Left lung (tissue), 14 donors: ENCODE data around the gene SZRD1. TPM values are rescaled to one million over a fixed set of nuclear protein-coding genes. Genes with fewer than 3 reads are reported as not detected.
A peak's percentile ranks its signal among the peaks of the same experiment; 100 is the strongest.

Experiments
- ATAC-seq: fragments of 200-7000 bp; cut with Tn5 transposase; one replicate; pipeline ENCODE4 v1.9.1; 2020; ENCODE audit warnings: moderate library complexity
- DNase-seq, 4 donors: peaks; one replicate each; pipeline ENCODE4 v3.0.0-alpha.2; 2013 to 2020
- H3K27ac ChIP-seq, 2 donors: fragments of 200-600 bp; sonication (generic) in 1 of 2; one replicate each; pipeline versions ENCODE4 v1.5.0 to v1.8.0; 2020 to 2021
- H3K27me3 ChIP-seq, 2 donors: fragments of 200-600 bp; sonication (generic) in 1 of 2; one replicate each; pipeline versions ENCODE4 v1.5.0 to v1.8.0; 2020 to 2021
- H3K36me3 ChIP-seq, 2 donors: fragments of 200-600 bp; sonication (generic) in 1 of 2; one replicate each; pipeline versions ENCODE4 v1.5.0 to v1.8.0; 2020 to 2021
- H3K4me1 ChIP-seq, 2 donors: fragments of 200-600 bp; one replicate each; pipeline ENCODE4 v1.8.0; 2021
- H3K4me3 ChIP-seq, 2 donors: fragments of 200-600 bp; sonication (generic) in 1 of 2; one replicate each; pipeline versions ENCODE4 v1.5.0 to v1.8.0; 2020 to 2021; ENCODE audit warnings: mild to moderate bottlenecking in 1 of 2
- H3K9me3 ChIP-seq, 2 donors: fragments of 200-600 bp; sonication (generic) in 1 of 2; one replicate each; pipeline versions ENCODE4 v1.5.0 to v1.8.0; 2020 to 2021
- CTCF ChIP-seq, 2 donors: fragments of 200-600 bp; sonication (generic) in 1 of 2; IDR thresholded peaks; one replicate each; pipeline versions ENCODE4 v1.5.0 to v1.8.0; 2021; ENCODE audit warnings: antibody characterized with exemption in 2 of 2
- intact Hi-C, 2 donors: fragments of 100-400 bp; cut with DNase I; formaldehyde crosslinking; loops; one replicate each; pipeline versions ENCODE4 v1.11.2 to v1.14.2; 2022
- long read RNA-seq, 12 donors: library from polyadenylated mRNA in 2 of 12; unstranded in 2 of 12; transcript quantifications; one replicate each; pipeline ENCODE4 v2.0.0 and lab custom pipeline, GENCODE V29; 2019 to 2026
- polyA plus RNA-seq, 6 donors: library from polyadenylated mRNA; unstranded; fragments of 120-200 nt; gene quantifications; one replicate each; pipeline ENCODE4 v1.2.1, GENCODE V29; 2013; ENCODE audit not compliant: insufficient read length in 6 of 6
- total RNA-seq, 2 donors: library from RNA; stranded (reverse); fragmentation: NEBNext Ultra II Directional; extraction: Animal tissue kit (Norgen Biotek cat#: 25700); gene quantifications; one replicate each; pipeline ENCODE4 v1.2.1, GENCODE V29; 2021
- donor health status: DM: no; HTN: yes; CAD: no.
- donor health status: DM: no; HTN: no; CAD: no.

SZRD1 gene, protein sequence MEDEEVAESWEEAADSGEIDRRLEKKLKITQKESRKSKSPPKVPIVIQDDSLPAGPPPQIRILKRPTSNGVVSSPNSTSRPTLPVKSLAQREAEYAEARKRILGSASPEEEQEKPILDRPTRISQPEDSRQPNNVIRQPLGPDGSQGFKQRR
- total RNA-seq (100 to 1,000 TPM; 114 to 134 TPM), polyA plus RNA-seq (10 to 100 TPM; 69.9 to 97.8 (median 89.6) TPM)
- long read RNA-seq, donor 1, transcript SZRD1-201 (4 exons, 3,636 nt), result minor isoform, 15 of 102 reads
- long read RNA-seq, donor 1, transcript SZRD1-203 (4 exons, 892 nt), result minor isoform, 7 of 102 reads
- long read RNA-seq, donor 1, transcript SZRD1-210 (3 exons, 3,401 nt), result minor isoform, 21 of 102 reads
- long read RNA-seq, donor 1, transcript SZRD1-202 (3 exons, 3,447 nt), result major isoform, 25 of 102 reads
- long read RNA-seq, donor 1, partial matches to known transcripts, result 34 of 102 reads
- long read RNA-seq, donor 1, other reads (novel, unspliced or antisense), result 0 of 102 reads
- long read RNA-seq, donor 2, transcript SZRD1-201 (4 exons, 3,636 nt), result minor isoform, 10 of 59 reads
- long read RNA-seq, donor 2, transcript SZRD1-210 (3 exons, 3,401 nt), result minor isoform, 9 of 59 reads
- long read RNA-seq, donor 2, transcript SZRD1-202 (3 exons, 3,447 nt), result major isoform, 11 of 59 reads
- long read RNA-seq, donor 2, partial matches to known transcripts, result 25 of 59 reads
- long read RNA-seq, donor 2, other reads (novel, unspliced or antisense), result 0 of 59 reads
- long read RNA-seq, donor 3, transcript SZRD1-210 (3 exons, 3,401 nt), result major isoform, 18 of 64 reads
- long read RNA-seq, donor 3, transcript SZRD1-202 (3 exons, 3,447 nt), result minor isoform, 17 of 64 reads
- long read RNA-seq, donor 3, transcript SZRD1-201 (4 exons, 3,636 nt), result minor isoform, 8 of 64 reads
- long read RNA-seq, donor 3, partial matches to known transcripts, result 16 of 64 reads
- long read RNA-seq, donor 3, other reads (novel, unspliced or antisense), result 5 of 64 reads
- long read RNA-seq, donor 4, partial matches to known transcripts, result 0 of 18 reads
- long read RNA-seq, donor 4, other reads (novel, unspliced or antisense), result 7 of 18 reads
- long read RNA-seq, donor 5, transcript SZRD1-202 (3 exons, 3,447 nt), result major isoform, 16 of 70 reads
- long read RNA-seq, donor 5, transcript SZRD1-210 (3 exons, 3,401 nt), result minor isoform, 11 of 70 reads
- long read RNA-seq, donor 5, transcript SZRD1-201 (4 exons, 3,636 nt), result major isoform, 16 of 70 reads
- long read RNA-seq, donor 5, partial matches to known transcripts, result 25 of 70 reads
- long read RNA-seq, donor 5, other reads (novel, unspliced or antisense), result 0 of 70 reads
- long read RNA-seq, donor 6, transcript SZRD1-201 (4 exons, 3,636 nt), result minor isoform, 6 of 48 reads
- long read RNA-seq, donor 6, transcript SZRD1-202 (3 exons, 3,447 nt), result major isoform, 17 of 48 reads
- long read RNA-seq, donor 6, transcript SZRD1-210 (3 exons, 3,401 nt), result minor isoform, 5 of 48 reads
- long read RNA-seq, donor 6, partial matches to known transcripts, result 18 of 48 reads
- long read RNA-seq, donor 6, other reads (novel, unspliced or antisense), result 0 of 48 reads
- long read RNA-seq, donor 7, transcript SZRD1-210 (3 exons, 3,401 nt), result major isoform, 13 of 37 reads
- long read RNA-seq, donor 7, transcript SZRD1-202 (3 exons, 3,447 nt), result minor isoform, 10 of 37 reads
- long read RNA-seq, donor 7, partial matches to known transcripts, result 8 of 37 reads
- long read RNA-seq, donor 7, other reads (novel, unspliced or antisense), result 0 of 37 reads
- long read RNA-seq, donor 8, transcript SZRD1-210 (3 exons, 3,401 nt), result minor isoform, 19 of 96 reads
- long read RNA-seq, donor 8, transcript SZRD1-202 (3 exons, 3,447 nt), result major isoform, 27 of 96 reads
- long read RNA-seq, donor 8, transcript SZRD1-203 (4 exons, 892 nt), result minor isoform, 13 of 96 reads
- long read RNA-seq, donor 8, transcript SZRD1-201 (4 exons, 3,636 nt), result minor isoform, 10 of 96 reads
- long read RNA-seq, donor 8, partial matches to known transcripts, result 27 of 96 reads
- long read RNA-seq, donor 8, other reads (novel, unspliced or antisense), result 0 of 96 reads
- long read RNA-seq, donor 9, partial matches to known transcripts, result 0 of 1 reads
- long read RNA-seq, donor 9, other reads (novel, unspliced or antisense), result 0 of 1 reads
- long read RNA-seq, donor 10, transcript SZRD1-202 (3 exons, 3,447 nt), result minor isoform, 6 of 22 reads
- long read RNA-seq, donor 10, transcript SZRD1-210 (3 exons, 3,401 nt), result major isoform, 9 of 22 reads
- long read RNA-seq, donor 10, partial matches to known transcripts, result 0 of 22 reads
- long read RNA-seq, donor 10, other reads (novel, unspliced or antisense), result 1 of 22 reads
- long read RNA-seq, donor 11, transcript SZRD1-202 (3 exons, 3,447 nt), result minor isoform, 10 of 54 reads
- long read RNA-seq, donor 11, transcript SZRD1-210 (3 exons, 3,401 nt), result minor isoform, 9 of 54 reads
- long read RNA-seq, donor 11, transcript SZRD1-203 (4 exons, 892 nt), result minor isoform, 8 of 54 reads
- long read RNA-seq, donor 11, transcript SZRD1-201 (4 exons, 3,636 nt), result major isoform, 11 of 54 reads
- long read RNA-seq, donor 11, partial matches to known transcripts, result 16 of 54 reads
- long read RNA-seq, donor 11, other reads (novel, unspliced or antisense), result 0 of 54 reads
- long read RNA-seq, donor 12, transcript SZRD1-202 (3 exons, 3,447 nt), result major isoform, 16 of 47 reads
- long read RNA-seq, donor 12, transcript SZRD1-210 (3 exons, 3,401 nt), result minor isoform, 11 of 47 reads
- long read RNA-seq, donor 12, partial matches to known transcripts, result 14 of 47 reads
- long read RNA-seq, donor 12, other reads (novel, unspliced or antisense), result 0 of 47 reads

DNA sequence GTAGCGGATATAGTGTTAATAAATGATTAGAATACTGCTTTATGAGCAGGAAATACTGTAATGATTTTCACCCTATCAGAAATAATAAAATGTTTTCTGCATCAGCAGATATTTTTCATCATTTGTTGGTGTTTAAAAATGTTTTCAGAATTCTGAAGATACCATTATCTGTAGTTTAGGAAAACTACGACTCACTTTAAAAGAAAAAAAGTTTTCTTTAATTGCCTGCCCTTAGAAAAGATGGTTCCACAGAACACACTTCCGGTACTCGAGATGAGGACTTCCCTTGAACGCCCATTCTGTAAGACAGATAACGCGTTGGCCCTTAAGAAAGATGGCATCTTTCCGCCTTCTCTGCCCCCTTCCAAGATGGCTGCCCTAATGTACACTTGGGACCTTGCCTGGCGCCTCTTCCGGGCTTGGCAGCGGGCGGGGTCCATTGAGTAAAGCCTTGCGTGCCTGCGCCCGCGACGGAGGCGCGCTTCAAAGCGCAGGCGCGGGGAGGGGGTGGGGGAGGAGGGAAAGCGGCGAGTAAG lies at the start of gene SZRD1:
Gene SZRD1, plus strand, starts transcription at position 521 of the 536 bp plus-strand sequence. CDS start 16 bp downstream, outside the sequence.
- Histone ChIP-seq H3K4me1 (peaks cover 14 to 74% of the 10 kb centered on the region in 2 donors), H3K27ac (peak within 1 kb of the TSS; percentile 96 to 98), H3K4me3 (peak within 1 kb of the TSS; percentile 76 to 99), H3K27me3 (no peaks in the 10 kb centered on the region), H3K9me3 (no peaks in the 10 kb centered on the region), H3K36me3 (no peaks in the 10 kb centered on the region)
- intact Hi-C loops, result loop anchor here in 1 of 2 donors (10.0 kb wide), 1 partner anchor 292 kb away; the partner anchor contains the start of gene FAM131C
- ATAC-seq (peak; percentile 89), DNase-seq (peak; percentile 97 to 100 (median 99))
- no peak for TF ChIP-seq CTCF (IDR thresholded peaks at IDR 0.05)

DNA sequence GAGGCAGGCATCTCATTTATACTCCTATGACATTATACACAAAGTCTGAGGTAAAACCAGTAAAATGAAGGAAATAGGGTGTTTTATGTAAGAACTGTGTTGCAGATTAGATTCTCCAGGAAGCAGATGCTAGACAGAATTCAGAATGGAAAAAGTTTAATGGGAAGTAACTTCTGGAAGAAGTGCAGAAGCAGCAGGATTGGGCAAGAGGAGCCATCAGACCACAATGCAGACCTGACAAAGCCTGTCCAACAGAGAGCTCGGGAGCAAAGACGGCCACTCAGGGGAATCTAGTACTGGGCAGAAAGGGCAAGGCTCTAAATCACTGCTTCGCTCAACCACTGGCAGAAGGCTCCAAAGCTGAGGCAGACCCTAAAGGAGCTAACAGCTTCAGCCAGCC lies 48.5 kb upstream of the SZRD1 start:
- ATAC-seq, result peak; percentile 54
- Histone ChIP-seq H3K4me1 (peaks cover 0 to 32% of the 10 kb centered on the region in 2 donors), H3K27ac (no peak overlapping the region), H3K36me3 (peaks cover 0 to 19% of the 10 kb centered on the region in 2 donors), H3K27me3 (no peaks in the 10 kb centered on the region), H3K4me3 (no peak overlapping the region), H3K9me3 (no peaks in the 10 kb centered on the region)
- intact Hi-C loops, result no loop called here
- peak in 2 of 4 donors; percentile 28 to 45 for DNase-seq
- TF ChIP-seq CTCF (IDR thresholded peaks at IDR 0.05), result no peak

- TF ChIP-seq CTCF (IDR thresholded peaks at IDR 0.05), result no peak
- Histone ChIP-seq H3K4me3 (no peak overlapping the region), H3K9me3 (no peaks in the 10 kb centered on the region), H3K36me3 (no peaks in the 10 kb centered on the region), H3K4me1 (peaks cover 0 to 37% of the 10 kb centered on the region in 2 donors), H3K27ac (no peak overlapping the region), H3K27me3 (no peaks in the 10 kb centered on the region)
- ATAC-seq (no peak), DNase-seq (no peak)
- intact Hi-C loops, result no loop called here
Observed at GRCh38 chr1:16321176-16321867, 45.7 kb upstream of the SZRD1 start.
